ENCODE data around the gene TRIM67.

TRIM67 gene

DNA sequence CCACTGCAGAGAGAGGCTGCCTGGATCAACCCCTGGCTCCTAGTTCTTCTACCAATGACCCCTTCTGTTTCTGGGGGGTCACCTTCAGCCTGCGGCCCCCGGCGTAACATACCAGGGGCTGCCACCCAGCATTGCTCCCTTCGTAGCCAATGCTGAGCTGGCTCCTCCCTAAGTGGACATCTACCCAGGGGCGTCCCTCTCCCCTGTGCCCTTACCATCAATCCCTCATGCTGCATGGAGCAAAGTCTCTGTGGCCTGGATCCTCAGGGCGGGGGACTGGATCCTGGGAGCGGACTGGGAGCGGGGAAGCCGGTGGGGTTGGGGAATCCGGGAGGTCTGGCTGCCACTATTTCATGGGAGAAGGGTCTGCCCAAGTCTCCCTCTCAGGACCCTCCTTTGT, 28.6 kb downstream of the TRIM67 start:
- Histone ChIP-seq H3K9me3 (no peaks in the 10 kb centered on the region), H3K36me3 (no peaks in the 10 kb centered on the region), H3K4me1 (ENCODE audit: control insufficient read depth in 1 of 2, insufficient read depth in 1 of 2, low read depth in 1 of 2, low read length in 1 of 2) (no peaks in the 10 kb centered on the region), H3K27ac (no peak overlapping the region), H3K4me3 (ENCODE audit: low read depth in 1 of 2, low read length in 1 of 2) (no peak overlapping the region), H3K27me3 (peaks cover 85% of the 10 kb centered on the region)
- TF ChIP-seq, protein P1, sequence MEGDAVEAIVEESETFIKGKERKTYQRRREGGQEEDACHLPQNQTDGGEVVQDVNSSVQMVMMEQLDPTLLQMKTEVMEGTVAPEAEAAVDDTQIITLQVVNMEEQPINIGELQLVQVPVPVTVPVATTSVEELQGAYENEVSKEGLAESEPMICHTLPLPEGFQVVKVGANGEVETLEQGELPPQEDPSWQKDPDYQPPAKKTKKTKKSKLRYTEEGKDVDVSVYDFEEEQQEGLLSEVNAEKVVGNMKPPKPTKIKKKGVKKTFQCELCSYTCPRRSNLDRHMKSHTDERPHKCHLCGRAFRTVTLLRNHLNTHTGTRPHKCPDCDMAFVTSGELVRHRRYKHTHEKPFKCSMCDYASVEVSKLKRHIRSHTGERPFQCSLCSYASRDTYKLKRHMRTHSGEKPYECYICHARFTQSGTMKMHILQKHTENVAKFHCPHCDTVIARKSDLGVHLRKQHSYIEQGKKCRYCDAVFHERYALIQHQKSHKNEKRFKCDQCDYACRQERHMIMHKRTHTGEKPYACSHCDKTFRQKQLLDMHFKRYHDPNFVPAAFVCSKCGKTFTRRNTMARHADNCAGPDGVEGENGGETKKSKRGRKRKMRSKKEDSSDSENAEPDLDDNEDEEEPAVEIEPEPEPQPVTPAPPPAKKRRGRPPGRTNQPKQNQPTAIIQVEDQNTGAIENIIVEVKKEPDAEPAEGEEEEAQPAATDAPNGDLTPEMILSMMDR (IDR thresholded peaks at IDR 0.05) = no peak

GRCh38 chr1:231192620-231193163, 30.8 kb downstream of the TRIM67 start:
- TF ChIP-seq, protein P1 (IDR thresholded peaks at IDR 0.05) = no peak
- Histone ChIP-seq H3K4me3 (ENCODE audit: low read depth in 1 of 2, low read length in 1 of 2) (no peak overlapping the region), H3K9me3 (no peaks in the 10 kb centered on the region), H3K4me1 (ENCODE audit: control insufficient read depth in 1 of 2, insufficient read depth in 1 of 2, low read depth in 1 of 2, low read length in 1 of 2) (peaks cover 6 to 8% of the 10 kb centered on the region in 2 experiments), H3K27ac (no peak overlapping the region), H3K36me3 (no peaks in the 10 kb centered on the region), H3K27me3 (peaks cover 63% of the 10 kb centered on the region)

DNA sequence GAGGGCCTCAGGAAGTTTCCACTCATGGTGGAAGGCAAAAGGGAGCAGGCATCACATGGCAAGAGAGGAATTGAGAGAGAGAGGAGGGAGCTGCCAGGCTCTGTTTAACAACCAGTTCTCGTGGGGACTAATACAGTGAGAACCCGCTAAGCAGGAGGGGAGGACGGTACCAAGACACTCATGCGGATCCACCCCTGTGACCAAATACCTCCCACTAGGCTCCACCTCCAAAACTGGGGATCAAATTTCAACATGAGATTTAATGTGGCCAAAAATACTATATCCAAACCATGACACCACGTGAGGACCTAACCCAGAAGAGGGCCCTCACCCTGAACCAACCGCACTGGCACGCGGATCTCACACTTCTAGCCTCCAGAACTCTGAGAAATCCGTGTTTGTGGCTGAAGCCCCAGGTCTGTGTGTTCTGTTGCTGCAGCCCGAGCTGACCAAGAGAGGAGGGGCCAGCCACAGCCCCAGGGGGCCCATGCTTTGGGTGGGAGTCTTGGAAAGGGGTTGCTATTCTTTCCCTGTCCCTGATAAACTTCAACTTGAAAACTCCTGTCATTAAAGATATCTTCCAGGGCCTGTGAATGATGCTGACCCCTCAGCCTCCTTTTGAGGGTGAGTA, 32.0 kb downstream of the TRIM67 start:
- TF ChIP-seq, protein P1 (IDR thresholded peaks at IDR 0.05) = no peak
- Histone ChIP-seq H3K4me1 (ENCODE audit: control insufficient read depth in 1 of 2, insufficient read depth in 1 of 2, low read depth in 1 of 2, low read length in 1 of 2) (peaks cover 6 to 8% of the 10 kb centered on the region in 2 experiments), H3K27ac (no peak overlapping the region), H3K36me3 (no peaks in the 10 kb centered on the region), H3K27me3 (peaks cover 52% of the 10 kb centered on the region), H3K9me3 (no peaks in the 10 kb centered on the region), H3K4me3 (ENCODE audit: low read depth in 1 of 2, low read length in 1 of 2) (no peak overlapping the region)

DNA sequence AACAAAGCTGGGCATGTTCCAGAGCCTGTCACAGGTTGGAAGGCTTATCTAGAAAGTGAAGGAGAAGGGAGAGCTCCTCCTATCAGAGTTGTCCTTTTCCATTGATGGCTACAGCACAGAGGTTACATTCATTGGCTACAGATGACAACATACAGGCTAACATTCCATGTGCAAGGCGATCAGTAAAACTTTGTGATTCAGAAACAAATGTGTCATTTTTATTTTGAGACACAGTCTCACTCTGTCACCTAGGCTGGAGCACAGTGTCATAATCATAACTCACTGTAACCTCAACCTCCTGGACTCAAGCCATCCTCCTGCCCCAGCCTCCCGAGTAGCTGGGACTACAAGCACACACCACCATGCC, 32.6 kb downstream of the TRIM67 start:
- H3K36me3 ChIP-seq = no peaks in the 10 kb centered on the region
- TF ChIP-seq, protein P1 (IDR thresholded peaks at IDR 0.05) = no peak
- no peak overlapping the region for H3K27ac ChIP-seq
- H3K4me1 ChIP-seq (ENCODE audit: control insufficient read depth in 1 of 2, insufficient read depth in 1 of 2, low read depth in 1 of 2, low read length in 1 of 2) = peaks cover 6 to 8% of the 10 kb centered on the region in 2 experiments
- no peak overlapping the region for H3K4me3 ChIP-seq (ENCODE audit: low read depth in 1 of 2, low read length in 1 of 2)
- peaks cover 52% of the 10 kb centered on the region for H3K27me3 ChIP-seq
- no peaks in the 10 kb centered on the region for H3K9me3 ChIP-seq

- peaks cover 49% of the 10 kb centered on the region for H3K27me3 ChIP-seq
Observed at GRCh38 chr1:231194843-231195516, 33.1 kb downstream of the TRIM67 start.

More at GRCh38 chr1:231194843-231195516, 33.1 kb downstream of the TRIM67 start:
- TF ChIP-seq, protein P1 (IDR thresholded peaks at IDR 0.05) = no peak
- Histone ChIP-seq H3K27ac (no peak overlapping the region), H3K4me3 (ENCODE audit: low read depth in 1 of 2, low read length in 1 of 2) (no peak overlapping the region), H3K36me3 (no peaks in the 10 kb centered on the region), H3K9me3 (no peaks in the 10 kb centered on the region), H3K4me1 (ENCODE audit: control insufficient read depth in 1 of 2, insufficient read depth in 1 of 2, low read depth in 1 of 2, low read length in 1 of 2) (peaks cover 6 to 8% of the 10 kb centered on the region in 2 experiments)

All from neutrophil (primary cell).